Adrenal gland (tissue), 5 donors: ENCODE results near the gene ZFP42.

ENCODE experiments used
- POLR2A ChIP-seq, 2 donors: fragments of 450-650 bp; IDR thresholded peaks; one replicate each; pipeline ENCODE4 v1.6.1; 2017; ENCODE audit warnings: antibody characterized with exemption in 2 of 2, mild to moderate bottlenecking in 2 of 2, moderate library complexity in 1 of 2
- TF ChIP-seq, protein P1 (sequence below), 6 experiments: fragments of 450-650 bp in 4 of 6; fragments of 200-600 bp in 2 of 6; sonication (generic) in 1 of 6; IDR thresholded peaks; 1 replicate in 5 of 6; 2 replicates in 1 of 6; pipeline versions ENCODE4 v1.5.1 to v1.8.0; 2016 to 2021; ENCODE audit warnings: antibody characterized with exemption in 6 of 6, mild to moderate bottlenecking in 2 of 6, moderate library complexity in 1 of 6
- donor health status: DM: no; HTN: no; CAD: no.

DNA sequence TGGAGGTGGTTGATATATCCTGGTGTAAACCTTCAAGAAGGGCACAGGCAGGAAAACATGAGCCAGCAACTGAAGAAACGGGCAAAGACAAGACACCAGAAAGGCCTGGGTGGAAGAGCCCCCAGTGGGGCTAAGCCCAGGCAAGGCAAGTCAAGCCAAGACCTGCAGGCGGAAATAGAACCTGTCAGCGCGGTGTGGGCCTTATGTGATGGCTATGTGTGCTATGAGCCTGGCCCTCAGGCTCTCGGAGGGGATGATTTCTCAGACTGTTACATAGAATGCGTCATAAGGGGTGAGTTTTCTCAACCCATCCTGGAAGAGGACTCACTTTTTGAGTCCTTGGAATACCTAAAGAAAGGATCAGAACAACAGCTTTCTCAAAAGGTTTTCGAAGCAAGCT, 7.2 kb downstream of the ZFP42 start:
- TF ChIP-seq, protein P1, sequence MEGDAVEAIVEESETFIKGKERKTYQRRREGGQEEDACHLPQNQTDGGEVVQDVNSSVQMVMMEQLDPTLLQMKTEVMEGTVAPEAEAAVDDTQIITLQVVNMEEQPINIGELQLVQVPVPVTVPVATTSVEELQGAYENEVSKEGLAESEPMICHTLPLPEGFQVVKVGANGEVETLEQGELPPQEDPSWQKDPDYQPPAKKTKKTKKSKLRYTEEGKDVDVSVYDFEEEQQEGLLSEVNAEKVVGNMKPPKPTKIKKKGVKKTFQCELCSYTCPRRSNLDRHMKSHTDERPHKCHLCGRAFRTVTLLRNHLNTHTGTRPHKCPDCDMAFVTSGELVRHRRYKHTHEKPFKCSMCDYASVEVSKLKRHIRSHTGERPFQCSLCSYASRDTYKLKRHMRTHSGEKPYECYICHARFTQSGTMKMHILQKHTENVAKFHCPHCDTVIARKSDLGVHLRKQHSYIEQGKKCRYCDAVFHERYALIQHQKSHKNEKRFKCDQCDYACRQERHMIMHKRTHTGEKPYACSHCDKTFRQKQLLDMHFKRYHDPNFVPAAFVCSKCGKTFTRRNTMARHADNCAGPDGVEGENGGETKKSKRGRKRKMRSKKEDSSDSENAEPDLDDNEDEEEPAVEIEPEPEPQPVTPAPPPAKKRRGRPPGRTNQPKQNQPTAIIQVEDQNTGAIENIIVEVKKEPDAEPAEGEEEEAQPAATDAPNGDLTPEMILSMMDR (IDR thresholded peaks at IDR 0.05), result no peak
- no peak for TF ChIP-seq POLR2A (IDR thresholded peaks at IDR 0.05)
